GM18502 (cell line): ENCODE results near the gene DYNLL1.
A peak's percentile ranks its signal among the peaks of the same experiment; 100 is the strongest.
"Not testable (repeated sequence)": the region's sequence is repeated elsewhere in the genome, so short reads cannot be mapped to it uniquely, and the experiment has no call there.

Experiments used
- ATAC-seq: cut with Tn5 transposase; IDR thresholded peaks from one replicate; pipeline ENCODE4 v1.9.1; 2021; ENCODE audit warnings: mild to moderate bottlenecking; ENCODE audit not compliant: unreplicated experiment, poor library complexity

The DYNLL1 gene

GRCh38 chr12:120504587-120504986 lies 8.7 kb downstream of the DYNLL1 start:
- no peak for ATAC-seq

GRCh38 chr12:120508537-120508936 lies 12.6 kb downstream of the DYNLL1 start:
- no peak for ATAC-seq

GRCh38 chr12:120514002-120514401 lies 18.1 kb downstream of the DYNLL1 start:
- ATAC-seq, result no peak

DNA sequence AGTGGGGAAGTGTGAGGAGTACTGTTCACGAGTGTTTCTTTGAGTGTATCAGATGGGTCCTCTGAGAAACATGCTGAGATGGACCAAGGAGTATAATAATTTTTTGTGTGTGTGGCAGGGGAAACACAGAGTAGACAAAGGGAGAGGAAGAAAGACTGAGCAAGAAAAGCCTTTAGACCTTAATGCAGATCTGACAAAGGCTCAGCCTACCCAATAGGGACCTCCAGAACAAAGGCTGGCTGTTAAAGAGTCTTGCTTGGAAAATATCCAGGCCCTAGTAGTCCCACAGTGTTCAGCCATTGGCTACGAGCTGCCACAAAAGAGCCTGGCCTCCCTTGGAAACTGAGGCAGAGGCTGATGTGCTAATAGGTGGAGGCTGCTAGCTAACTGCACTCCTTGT lies 19.6 kb downstream of the DYNLL1 start:
- no peak for ATAC-seq

- ATAC-seq, result not testable (repeated sequence)
Measured at GRCh38 chr12:120519324-120519723, 23.4 kb downstream of the DYNLL1 start.

DNA sequence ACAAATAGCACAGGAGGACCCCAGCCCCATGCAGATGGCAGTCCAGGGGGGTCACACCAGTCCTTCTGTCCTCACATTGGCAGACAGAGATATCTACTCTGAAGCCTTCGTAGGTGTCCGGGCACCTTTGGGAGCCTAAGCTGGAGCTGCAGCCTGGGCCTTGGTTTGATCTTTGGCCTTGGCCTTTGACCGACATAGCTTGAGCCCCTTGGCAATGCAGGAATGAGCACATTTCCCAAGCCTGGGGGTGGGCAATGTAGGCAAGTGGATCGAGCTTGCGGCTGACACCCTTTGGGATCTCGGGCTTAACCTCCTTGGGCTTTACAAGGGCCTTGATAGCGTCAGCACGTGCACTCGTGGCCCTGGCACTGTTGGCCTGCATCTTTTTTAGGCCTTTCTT lies 26.7 kb downstream of the DYNLL1 start:
- no peak for ATAC-seq

DNA sequence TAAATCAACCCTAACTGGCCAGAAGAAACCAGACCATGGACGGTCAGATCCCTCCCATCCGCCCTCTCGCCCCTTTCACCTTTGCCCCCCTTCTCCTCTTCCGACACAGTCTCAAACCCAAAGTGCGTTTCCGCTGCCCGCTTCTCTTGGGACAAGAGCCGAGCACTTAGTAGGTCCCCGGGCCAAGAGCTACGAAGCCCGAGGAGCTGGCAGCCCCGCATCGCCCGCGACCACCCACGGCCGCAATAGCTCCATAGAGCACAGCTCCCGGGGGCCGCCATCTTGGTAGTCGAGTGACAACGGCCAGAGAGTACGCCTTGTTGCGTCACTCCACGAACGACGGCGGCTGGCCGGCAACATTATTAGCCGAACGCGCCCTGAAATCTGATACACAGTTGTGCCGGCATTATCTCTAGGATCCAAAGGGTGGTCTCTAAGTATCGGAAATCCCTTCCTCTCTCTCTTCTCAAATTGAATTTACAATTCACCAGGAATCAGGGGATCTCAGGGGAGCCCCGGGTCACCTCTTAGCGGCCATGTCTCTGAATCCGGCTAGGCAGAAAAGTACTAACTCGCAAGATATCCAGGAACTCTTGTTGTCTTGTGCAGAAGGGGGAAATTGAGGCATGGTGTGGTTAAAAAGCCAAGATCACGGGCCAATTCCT lies 33.1 kb downstream of the DYNLL1 start, which contains the start of gene COQ5:
TSS of gene COQ5 (minus strand) at position 298 of the 665 bp plus-strand sequence. CDS start at position 281, 17 bp downstream.
- peak; percentile 81 for ATAC-seq

- ATAC-seq, result no peak
Measured at GRCh38 chr12:120529641-120530417, 33.9 kb downstream of the DYNLL1 start.

- not testable (repeated sequence) for ATAC-seq
Measured at GRCh38 chr12:120530418-120530761, 34.5 kb downstream of the DYNLL1 start.

DNA sequence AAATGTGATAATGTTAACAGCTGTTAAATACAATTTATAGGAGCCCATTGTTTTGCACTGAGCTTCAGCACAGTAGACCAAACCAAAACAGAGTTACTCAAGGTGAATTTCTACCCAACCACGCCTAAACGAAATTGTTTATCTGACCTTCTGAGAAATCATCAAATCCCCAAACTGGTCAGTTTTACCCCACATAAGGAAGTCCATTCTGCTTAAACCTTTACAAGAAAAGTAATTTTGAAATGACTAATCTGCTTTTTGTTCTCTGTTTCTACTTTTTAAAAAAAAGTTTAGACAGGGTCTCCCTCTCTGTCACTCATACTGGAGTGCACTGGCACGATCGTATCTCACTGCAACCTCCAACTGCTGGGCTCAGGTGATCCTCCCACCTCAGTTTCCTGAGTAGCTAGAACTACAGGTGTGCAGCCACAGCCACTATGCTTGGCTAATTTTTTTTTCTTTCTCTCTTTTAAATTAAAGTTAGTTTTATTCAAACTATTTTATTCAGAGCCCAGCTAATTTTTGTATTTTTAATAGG lies 36.9 kb downstream of the DYNLL1 start:
- no peak for ATAC-seq

DNA sequence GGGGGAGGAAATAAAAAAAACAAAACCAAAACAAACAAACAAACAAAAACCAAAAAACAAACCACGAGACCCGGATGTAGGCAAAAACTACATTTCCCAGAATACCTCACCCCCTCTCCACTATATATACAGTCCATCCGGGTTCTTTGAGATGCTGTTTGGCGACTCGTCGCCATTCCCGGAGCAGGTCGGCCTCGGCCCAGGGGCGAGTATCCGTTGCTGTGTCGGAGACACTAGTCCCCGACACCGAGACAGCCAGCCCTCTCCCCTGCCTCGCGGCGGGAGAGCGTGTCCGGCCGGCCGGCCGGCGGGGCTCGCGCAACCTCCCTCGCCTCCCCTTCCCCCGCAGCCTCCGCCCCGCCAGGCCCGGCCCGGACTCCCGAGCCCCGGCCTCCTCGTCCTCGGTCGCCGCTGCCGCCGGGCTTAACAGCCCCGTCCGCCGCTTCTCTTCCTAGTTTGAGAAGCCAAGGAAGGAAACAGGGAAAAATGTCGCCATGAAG lies 38.3 kb downstream of the DYNLL1 start, which contains the start of gene RNF10:
TSS of gene RNF10 (plus strand) at position 154 of the 500 bp plus-strand sequence. CDS start 456 bp downstream, outside the sequence.
- peak; percentile 54 for ATAC-seq

DNA sequence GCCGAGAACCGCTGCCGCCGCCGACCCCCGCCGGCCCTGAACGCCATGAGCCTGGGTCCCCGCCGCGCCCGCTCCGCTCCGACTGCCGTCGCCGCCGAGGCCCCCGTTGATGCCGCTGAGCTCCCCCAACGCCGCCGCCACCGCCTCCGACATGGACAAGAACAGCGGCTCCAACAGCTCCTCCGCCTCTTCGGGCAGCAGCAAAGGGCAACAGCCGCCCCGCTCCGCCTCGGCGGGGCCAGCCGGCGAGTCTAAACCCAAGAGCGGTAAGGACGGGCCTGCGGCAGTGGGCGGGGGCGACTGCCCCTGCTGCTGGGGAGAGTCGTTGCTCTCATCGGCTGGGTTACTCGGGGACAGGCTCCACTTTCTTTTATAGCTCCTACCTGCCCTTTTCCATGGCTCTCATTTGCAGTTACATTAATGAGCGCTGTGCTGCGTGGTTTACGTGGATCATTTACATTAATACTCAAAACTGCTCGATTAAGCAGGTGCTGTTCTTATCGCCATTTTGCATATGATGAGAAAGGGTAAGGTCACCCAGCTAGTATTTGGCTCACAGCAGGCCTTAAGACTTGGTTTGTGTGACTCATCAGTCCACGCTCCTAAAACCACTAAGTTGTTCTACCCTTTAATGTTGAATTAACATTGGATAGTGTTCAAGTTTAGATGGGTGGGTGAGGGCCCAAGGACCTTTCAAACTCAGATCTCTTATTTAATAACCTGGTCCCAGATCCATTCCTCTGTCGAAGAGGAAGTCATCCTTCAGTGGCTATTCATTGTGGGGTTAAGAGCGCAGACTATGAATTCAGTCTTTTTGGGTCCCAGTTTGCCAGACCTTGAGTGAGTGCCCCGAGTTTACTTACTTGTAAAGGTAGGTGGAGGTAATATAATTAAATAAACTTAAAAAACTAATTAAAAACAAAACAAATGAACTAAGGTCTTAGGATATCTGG lies 39.1 kb downstream of the DYNLL1 start:
- peak; percentile 40 for ATAC-seq

DNA sequence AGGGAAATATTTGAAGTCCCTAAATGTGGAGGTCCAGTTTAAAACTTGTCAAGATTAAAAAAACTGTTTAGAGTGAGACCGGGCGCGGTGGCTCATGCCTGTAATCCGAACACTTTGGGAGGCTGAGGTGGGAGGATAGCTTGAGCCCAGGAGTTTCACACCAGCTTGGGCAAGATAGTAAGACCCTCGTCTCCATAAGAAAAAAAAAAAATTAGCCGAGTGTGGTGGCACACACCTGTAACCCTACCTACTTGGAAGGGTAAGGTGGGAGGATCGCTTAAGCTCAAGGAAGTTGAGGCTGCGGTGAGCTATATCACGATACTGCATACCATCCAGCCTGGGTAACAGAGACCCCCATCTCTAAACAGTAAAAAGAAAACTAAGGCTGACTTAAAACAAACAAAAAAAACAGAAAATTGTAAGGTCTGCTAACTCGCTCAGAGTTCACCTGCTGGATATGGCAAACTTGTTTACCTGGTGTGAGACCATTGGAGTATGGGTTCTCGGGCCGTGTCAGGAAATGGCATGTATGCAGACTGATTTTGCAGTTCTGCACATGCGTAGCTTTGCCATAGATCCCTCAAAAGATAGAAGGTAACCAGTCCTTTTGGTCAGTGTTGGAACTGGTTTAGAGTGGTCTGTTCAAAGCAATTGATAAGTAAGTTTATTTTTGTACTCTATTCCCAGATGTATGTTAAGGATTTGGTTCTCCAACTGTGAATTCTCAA lies 40.3 kb downstream of the DYNLL1 start:
- ATAC-seq, result no peak

- no peak for ATAC-seq
Measured at GRCh38 chr12:120537856-120538220, 41.9 kb downstream of the DYNLL1 start.

DNA sequence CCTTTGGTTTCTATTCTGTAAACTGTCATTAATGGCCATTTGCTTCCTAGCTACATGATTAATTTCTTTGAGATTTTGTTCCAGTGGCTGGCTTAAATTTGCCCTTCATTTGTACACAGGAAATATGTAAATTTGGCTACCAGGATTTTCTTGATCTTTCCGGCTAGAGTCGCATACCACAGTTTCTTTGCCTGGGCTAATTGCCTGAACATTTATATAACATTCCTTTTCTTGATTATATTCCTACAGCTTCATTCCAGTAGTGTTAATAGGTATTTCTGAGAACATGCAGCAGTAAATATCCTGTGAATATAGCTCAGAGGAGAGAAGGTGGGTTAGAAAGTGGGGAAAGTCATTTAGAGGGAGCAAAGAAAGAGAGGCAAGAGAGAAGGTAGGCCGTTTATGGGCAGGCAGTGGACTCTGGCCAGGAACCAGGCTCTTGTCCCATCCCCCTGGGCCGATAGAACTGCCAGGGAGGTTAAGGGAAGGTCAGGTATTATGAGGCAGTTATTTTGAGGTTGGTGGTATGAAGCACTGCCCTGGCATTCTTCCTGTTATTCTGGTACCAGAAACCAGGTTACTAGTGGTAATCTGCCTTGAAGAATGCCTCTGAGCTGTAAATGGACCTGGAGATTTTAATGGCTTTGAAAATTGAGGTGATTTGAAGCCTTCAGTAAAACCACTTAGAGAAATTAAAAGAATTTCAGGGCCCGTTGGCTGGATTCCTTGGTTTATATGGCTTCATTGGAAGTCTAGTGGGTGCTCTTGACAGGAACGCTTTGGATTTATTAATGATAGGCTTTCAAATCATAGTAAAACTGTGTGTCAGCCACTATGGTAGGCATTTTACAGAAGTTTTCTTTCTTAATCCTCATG lies 42.6 kb downstream of the DYNLL1 start:
- ATAC-seq, result no peak

- no peak for ATAC-seq
Measured at GRCh38 chr12:120539303-120539702, 43.4 kb downstream of the DYNLL1 start.

- no peak for ATAC-seq
Measured at GRCh38 chr12:120540445-120540844, 44.5 kb downstream of the DYNLL1 start.

DNA sequence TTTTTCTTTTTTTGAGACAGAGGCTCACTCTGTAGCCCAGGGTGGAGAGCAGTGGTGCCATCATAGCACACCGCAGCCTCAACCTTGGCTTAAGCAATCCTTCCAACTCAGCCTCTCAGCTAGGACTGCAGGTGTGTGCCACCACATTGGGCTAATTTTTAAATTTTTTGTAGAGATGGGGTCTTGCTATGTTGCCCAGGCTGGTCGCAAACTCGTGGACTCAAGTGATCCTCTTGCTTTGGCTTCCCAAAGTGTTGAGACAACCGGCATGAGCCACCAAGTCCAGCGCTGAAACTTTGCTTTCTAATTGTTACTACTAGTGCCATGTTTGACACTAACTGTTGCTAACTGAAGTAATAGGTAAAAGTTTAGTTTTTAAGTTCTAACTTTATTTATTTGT lies 46.3 kb downstream of the DYNLL1 start:
- no peak for ATAC-seq

DNA sequence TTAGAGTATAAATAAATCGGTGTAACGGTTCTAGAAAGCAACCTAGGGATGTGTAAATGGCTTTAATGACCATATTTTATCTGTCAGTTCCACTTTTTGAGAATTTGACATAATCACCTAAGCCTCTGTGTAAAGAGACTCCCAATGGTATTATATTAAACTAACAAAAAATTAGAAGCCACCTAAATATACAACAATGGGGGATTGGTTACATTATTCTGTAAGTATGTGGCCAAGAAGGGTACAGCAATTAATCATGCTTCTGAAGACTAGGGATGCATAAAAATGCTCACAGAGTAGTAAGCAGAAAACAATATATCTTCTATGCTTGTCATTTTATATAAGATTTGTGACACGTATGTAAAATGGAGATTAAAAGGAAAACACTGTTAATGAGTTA lies 48.8 kb downstream of the DYNLL1 start:
- no peak for ATAC-seq
